BE2C (cell line): ENCODE measurements around the gene SFXN1.

Experiments used
- DNase-seq: peaks from one replicate; pipeline ENCODE4 v3.0.0-alpha.2; 2020
- H3K27me3 ChIP-seq: fragments of 250-450 bp; sonication (Bioruptor Pico); 2 replicates; pipeline ENCODE4 v1.5.1; 2020; ENCODE audit warnings: mild to moderate bottlenecking
- H3K36me3 ChIP-seq: fragments of 250-450 bp; sonication (Bioruptor Pico); 2 replicates; pipeline ENCODE4 v1.5.1; 2020; ENCODE audit warnings: mild to moderate bottlenecking
- H3K4me1 ChIP-seq: fragments of 250-450 bp; sonication (Bioruptor Pico); 2 replicates; pipeline ENCODE4 v1.5.1; 2020
- H3K4me3 ChIP-seq: 2 replicates; pipeline ENCODE4 v1.5.1; 2011; ENCODE audit warnings: low read depth, low read length
- H3K9me3 ChIP-seq: fragments of 250-450 bp; sonication (Bioruptor Pico); 2 replicates; pipeline ENCODE4 v1.5.1; 2020
- CTCF ChIP-seq: IDR thresholded peaks from 2 replicates; pipeline ENCODE4 v1.5.1; 2012; ENCODE audit warnings: mild to moderate bottlenecking, low read depth, low read length

SFXN1 gene

GRCh38 chr5:175561085-175561484 is 82.7 kb downstream of the SFXN1 start:
- H3K4me3 ChIP-seq = no peak overlapping the region
- no peak for TF ChIP-seq CTCF

GRCh38 chr5:175564716-175565115 is 86.4 kb downstream of the SFXN1 start:
- no peak for DNase-seq
- H3K4me3 ChIP-seq = no peak overlapping the region
- H3K27me3 ChIP-seq = peaks cover 42% of the 10 kb centered on the region
- H3K36me3 ChIP-seq = no peaks in the 10 kb centered on the region
- H3K4me1 ChIP-seq = no peaks in the 10 kb centered on the region
- TF ChIP-seq CTCF = no peak
- H3K9me3 ChIP-seq = no peaks in the 10 kb centered on the region

More at GRCh38 chr5:175561085-175561484, 82.7 kb downstream of the SFXN1 start:
- H3K9me3 ChIP-seq = no peaks in the 10 kb centered on the region
- peaks cover 33% of the 10 kb centered on the region for H3K27me3 ChIP-seq
- no peak for DNase-seq
- no peaks in the 10 kb centered on the region for H3K4me1 ChIP-seq
- H3K36me3 ChIP-seq = no peaks in the 10 kb centered on the region

GRCh38 chr5:175566697-175567096 is 88.3 kb downstream of the SFXN1 start:
- no peak for TF ChIP-seq CTCF
- Histone ChIP-seq H3K36me3 (no peaks in the 10 kb centered on the region), H3K4me3 (no peak overlapping the region), H3K9me3 (no peaks in the 10 kb centered on the region; the same call in 1 of the 2 replicates), H3K4me1 (no peaks in the 10 kb centered on the region), H3K27me3 (peaks cover 33% of the 10 kb centered on the region)
- no peak for DNase-seq

- Histone ChIP-seq H3K4me3 (no peak overlapping the region), H3K4me1 (no peaks in the 10 kb centered on the region), H3K27me3 (peaks cover 37% of the 10 kb centered on the region), H3K36me3 (no peaks in the 10 kb centered on the region), H3K9me3 (no peaks in the 10 kb centered on the region; the same call in 1 of the 2 replicates)
- DNase-seq = no peak
- no peak for TF ChIP-seq CTCF
These were observed 89.6 kb downstream of the SFXN1 start for GRCh38 chr5:175567954-175568353.

- Histone ChIP-seq H3K36me3 (no peaks in the 10 kb centered on the region), H3K27me3 (peaks cover 39% of the 10 kb centered on the region), H3K4me1 (no peaks in the 10 kb centered on the region), H3K9me3 (no peaks in the 10 kb centered on the region; the same call in 1 of the 2 replicates), H3K4me3 (no peak overlapping the region)
- TF ChIP-seq CTCF = no peak
- no peak for DNase-seq
These were observed 91.3 kb downstream of the SFXN1 start for GRCh38 chr5:175569701-175570100.

GRCh38 chr5:175572886-175573285 is 94.5 kb downstream of the SFXN1 start:
- no peak overlapping the region for H3K4me3 ChIP-seq
- H3K36me3 ChIP-seq = no peaks in the 10 kb centered on the region
- no peaks in the 10 kb centered on the region; the same call in 1 of the 2 replicates for H3K9me3 ChIP-seq
- TF ChIP-seq CTCF = no peak
- H3K27me3 ChIP-seq = peaks cover 27% of the 10 kb centered on the region
- DNase-seq = no peak
- no peaks in the 10 kb centered on the region for H3K4me1 ChIP-seq
